ENCODE measurements around the gene CCDC138.

DNA sequence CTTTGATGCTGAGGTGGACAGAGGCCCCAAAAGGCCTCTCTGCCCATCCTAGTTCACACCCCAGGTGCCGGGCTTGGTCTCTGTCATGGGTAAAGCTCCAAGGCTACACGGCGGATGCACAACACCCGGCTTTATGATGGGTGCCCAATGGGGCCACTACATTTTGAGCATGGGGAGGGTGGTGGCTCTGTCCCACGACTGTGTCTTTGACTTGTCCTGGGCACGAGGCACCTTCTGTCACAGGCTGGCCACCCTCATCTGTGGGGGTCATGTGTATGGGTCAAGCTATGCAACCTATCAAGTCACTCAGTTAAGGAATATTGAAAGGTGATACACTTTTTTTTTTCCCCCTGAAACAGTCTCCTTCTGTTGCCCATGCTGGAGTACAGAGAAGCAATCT is 138.7 kb downstream of the CCDC138 start:
- TF ChIP-seq, protein P1, sequence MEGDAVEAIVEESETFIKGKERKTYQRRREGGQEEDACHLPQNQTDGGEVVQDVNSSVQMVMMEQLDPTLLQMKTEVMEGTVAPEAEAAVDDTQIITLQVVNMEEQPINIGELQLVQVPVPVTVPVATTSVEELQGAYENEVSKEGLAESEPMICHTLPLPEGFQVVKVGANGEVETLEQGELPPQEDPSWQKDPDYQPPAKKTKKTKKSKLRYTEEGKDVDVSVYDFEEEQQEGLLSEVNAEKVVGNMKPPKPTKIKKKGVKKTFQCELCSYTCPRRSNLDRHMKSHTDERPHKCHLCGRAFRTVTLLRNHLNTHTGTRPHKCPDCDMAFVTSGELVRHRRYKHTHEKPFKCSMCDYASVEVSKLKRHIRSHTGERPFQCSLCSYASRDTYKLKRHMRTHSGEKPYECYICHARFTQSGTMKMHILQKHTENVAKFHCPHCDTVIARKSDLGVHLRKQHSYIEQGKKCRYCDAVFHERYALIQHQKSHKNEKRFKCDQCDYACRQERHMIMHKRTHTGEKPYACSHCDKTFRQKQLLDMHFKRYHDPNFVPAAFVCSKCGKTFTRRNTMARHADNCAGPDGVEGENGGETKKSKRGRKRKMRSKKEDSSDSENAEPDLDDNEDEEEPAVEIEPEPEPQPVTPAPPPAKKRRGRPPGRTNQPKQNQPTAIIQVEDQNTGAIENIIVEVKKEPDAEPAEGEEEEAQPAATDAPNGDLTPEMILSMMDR (IDR thresholded peaks at IDR 0.05), result no peak
- TF ChIP-seq REST (IDR thresholded peaks at IDR 0.05; ENCODE audit: insufficient read depth in 1 of 2, low read depth in 2 of 2, low read length in 1 of 2), result no peak
- TF ChIP-seq TCF7L2 (IDR thresholded peaks at IDR 0.05; ENCODE audit: low read depth, low read length), result no peak
- TF ChIP-seq POLR2AphosphoS5 (IDR thresholded peaks at IDR 0.05; ENCODE audit: low read depth, low read length), result no peak
- TF ChIP-seq SIN3A (IDR thresholded peaks at IDR 0.05; ENCODE audit: borderline replicate concordance, insufficient read depth, low read depth, low read length), result no peak
